ENCODE results near the gene KLHDC10. TPM values are rescaled to one million over a fixed set of nuclear protein-coding genes. Genes with fewer than 3 reads are reported as not detected.

Gene KLHDC10
- total RNA-seq, 1 donor from 2014 or later, result 35.2 TPM

DNA sequence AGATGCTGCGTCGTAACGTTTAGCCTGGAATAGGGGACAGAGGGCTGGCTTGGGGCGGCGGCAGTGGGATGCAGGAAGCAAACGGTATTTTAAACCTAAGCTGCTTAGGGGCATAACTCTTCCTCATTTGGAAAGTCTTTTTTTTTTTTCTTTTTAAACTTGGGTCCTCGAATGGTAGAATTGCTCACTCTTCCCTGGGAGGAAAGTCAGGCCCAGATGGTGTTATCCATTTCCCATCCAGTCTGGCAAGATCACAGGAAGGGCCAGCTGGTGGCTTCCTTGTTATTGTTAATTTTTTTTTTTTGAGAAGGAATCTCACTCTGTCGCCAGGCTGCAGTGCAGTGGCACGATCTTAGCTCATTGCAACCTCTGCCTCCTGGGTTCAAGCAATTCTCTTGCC lies 78.2 kb downstream of the KLHDC10 start:
- DNase-seq (ENCODE audit: low spot score) (no peak), ATAC-seq (no peak)
- intact Hi-C loops (cut with DNase I), result no loop called here

DNA sequence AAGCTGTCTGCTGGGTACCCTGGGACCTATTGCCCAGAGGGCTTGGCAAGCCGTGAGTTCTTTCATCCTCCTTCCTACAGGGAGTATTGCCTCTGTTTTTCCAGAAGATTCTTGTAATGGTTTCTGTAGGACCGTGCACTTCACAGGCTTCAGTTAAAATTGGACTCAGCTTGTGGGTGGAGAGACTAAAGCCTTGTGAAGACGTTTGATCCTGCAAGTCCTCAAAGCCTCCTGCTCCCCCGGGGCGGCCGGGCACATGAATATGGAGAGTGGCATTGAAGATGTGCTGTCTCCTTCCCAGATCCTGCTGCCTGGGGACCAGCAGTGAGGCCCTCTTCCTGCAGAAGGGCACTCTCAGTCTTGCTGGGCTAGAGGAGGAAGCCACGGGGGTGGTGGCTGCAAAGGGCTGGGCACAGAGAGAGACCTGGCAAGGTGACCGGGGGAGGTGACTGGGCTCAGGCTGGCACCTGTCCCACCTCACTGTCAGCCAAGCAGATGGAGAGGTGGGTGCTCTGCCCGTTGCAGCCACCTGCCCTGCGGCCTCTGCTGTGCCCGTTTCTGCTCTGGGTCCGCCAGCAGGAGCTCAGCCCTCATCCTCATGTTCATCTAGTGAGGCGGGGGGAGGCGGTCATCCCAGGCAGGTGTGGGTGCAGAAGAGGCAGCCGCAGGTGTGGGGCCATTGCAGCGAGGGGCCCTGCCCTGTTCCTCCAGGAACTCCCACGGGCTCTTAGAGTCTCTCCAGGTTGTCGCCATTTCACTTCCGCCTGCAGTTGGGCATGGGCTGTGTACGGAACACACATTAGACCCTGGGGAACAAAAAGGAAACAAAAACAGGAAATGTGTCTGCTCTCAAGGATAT lies 79.2 kb downstream of the KLHDC10 start:
- intact Hi-C loops (cut with DNase I), result no loop called here
- no peak for DNase-seq (ENCODE audit: low spot score)

DNA sequence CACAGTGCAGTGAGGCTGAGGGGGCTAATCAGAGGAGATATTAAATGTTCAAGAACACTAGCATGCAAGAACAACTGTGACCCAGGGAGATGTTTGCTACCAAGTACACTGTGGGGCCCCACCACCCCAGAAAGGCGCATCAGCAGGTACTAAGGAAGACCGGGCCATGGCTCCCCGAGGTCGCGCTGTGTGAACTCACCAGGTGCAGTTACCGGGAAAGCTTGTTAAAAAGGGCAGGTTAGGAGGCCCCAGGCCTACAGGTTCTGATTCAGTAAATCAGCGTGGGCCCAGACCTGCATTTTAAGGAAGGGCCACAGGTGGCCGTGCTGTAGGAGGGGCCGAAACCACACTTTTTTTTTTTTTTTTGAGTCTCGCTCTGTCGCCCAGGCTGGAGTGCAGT lies 80.3 kb downstream of the KLHDC10 start:
- intact Hi-C loops (cut with DNase I), result no loop called here
- ATAC-seq, result no peak
- DNase-seq (ENCODE audit: low spot score), result no peak

More for the DNA sequence above, 79.2 kb downstream of the KLHDC10 start:
- no peak for ATAC-seq

DNA sequence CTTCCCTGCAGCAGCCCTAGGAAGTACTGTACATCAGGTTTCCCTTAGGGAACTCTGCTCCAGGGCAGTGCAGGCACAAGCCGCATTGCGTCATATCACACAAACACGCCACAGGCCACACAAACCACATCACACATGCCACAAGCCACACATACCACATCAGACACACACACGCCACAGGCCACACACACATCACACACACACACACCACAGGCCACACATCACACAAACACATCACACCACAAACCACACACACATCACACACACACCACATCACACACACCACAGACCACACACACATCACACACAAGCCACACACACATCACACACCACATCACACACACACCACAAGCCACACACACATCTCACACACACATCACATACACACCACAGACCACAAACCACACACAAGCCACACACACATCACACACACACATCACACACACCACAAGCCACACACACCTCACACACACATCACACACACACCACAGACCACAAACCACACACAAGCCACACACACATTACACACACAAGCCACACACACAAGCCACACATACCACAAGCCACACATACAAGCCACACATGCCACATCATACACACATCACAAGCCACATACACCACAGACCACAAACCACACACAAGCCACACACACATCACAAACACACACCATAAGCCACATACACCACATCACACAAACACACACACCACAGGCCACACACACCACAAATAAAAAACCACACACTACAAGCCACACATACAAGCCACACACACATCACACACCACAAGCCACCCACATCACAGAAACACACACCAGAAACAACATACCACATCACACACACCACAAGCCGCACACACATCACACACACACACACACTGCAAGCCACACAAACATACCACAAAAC lies 81.5 kb downstream of the KLHDC10 start:
- ATAC-seq (no peak), DNase-seq (ENCODE audit: low spot score) (no peak)
- intact Hi-C loops (cut with DNase I), result no loop called here

DNA sequence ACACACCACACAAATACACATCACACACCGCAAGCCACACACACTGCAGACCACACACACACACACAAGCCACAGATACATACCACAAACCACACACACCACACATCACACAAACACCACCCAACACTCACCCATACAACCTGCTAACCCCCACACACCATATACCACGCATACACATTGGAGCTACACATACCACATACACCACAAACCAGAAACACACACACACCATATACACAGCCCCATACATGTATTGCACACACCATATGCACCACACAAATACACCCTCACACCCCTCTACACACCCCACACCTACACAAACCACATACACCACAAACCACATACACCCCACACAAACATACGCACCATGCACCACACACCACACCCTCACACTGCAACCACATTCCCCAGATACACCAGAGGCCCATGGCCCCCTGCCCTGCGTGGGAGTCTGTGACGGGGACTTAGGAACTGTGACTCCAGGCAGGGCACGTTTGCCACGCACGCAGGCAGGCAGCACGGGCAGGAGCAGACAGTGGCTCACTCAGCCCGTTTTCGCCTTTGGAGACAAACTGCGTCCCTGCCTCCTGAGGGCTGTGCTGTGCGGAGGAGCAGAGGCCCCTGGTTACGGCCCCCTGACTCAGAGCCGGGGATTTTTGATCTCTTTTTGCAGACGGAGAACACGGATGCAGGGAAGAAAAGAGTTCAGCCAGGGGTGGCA lies 82.3 kb downstream of the KLHDC10 start:
- intact Hi-C loops (cut with DNase I), result no loop called here
- DNase-seq (ENCODE audit: low spot score) (no peak), ATAC-seq (peak; percentile 47)

DNA sequence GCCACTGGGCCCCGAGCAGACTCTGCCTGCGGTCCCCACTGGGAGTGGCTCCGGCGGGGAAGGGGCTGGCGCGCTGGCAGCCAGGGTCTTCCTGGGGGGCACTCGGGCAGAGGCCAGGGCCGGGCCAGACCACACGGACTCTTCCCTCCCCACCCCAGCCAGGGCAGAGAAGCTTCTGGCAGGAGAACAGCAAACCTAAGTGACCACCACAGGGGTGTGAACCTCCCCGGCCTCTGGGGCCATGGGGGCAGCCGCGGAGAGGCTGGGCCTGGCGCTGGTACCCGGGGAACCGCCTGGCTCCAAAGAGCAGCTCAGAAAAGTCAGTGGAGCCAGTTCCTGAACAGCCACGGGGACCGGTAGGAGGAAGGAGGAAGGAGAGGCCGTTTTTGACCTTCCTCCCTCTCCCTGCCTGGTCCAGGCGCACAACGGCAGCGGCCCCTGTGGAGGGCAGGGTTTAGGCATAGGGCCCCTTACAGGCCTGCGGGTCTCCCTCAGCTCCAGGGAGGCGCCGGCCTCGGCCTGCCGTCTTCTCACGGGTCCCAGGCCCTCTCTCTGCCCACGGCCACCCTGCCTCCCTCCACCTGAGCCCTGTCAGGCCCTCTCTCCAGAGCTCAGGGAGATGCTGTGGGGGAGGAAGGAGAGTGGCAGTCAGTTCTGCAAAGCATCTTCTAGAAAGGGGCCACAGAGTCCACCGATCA lies 83.0 kb downstream of the KLHDC10 start:
- intact Hi-C loops (cut with DNase I), result no loop called here
- DNase-seq (ENCODE audit: low spot score), result no peak
- peak; percentile 53 for ATAC-seq

DNA sequence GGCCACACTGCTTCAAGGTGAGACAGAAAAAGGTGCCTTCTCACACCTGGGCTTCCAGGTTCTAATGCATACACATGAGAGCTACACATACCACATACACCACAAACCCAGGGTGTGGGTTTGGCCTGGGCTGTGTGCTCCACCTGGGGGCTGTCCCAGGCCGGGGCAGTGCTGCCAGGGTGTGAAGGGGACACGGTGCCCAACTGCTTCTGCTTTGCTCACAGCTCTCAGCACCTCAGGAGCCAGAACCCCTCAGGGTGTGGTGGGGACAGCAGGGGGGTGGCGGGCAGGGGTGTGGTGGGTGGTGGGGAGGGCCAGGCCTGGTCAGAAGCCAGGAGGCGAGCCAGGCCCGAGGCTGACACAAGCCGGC lies 83.8 kb downstream of the KLHDC10 start:
- DNase-seq (ENCODE audit: low spot score) (no peak), ATAC-seq (no peak)
- intact Hi-C loops (cut with DNase I), result no loop called here

DNA sequence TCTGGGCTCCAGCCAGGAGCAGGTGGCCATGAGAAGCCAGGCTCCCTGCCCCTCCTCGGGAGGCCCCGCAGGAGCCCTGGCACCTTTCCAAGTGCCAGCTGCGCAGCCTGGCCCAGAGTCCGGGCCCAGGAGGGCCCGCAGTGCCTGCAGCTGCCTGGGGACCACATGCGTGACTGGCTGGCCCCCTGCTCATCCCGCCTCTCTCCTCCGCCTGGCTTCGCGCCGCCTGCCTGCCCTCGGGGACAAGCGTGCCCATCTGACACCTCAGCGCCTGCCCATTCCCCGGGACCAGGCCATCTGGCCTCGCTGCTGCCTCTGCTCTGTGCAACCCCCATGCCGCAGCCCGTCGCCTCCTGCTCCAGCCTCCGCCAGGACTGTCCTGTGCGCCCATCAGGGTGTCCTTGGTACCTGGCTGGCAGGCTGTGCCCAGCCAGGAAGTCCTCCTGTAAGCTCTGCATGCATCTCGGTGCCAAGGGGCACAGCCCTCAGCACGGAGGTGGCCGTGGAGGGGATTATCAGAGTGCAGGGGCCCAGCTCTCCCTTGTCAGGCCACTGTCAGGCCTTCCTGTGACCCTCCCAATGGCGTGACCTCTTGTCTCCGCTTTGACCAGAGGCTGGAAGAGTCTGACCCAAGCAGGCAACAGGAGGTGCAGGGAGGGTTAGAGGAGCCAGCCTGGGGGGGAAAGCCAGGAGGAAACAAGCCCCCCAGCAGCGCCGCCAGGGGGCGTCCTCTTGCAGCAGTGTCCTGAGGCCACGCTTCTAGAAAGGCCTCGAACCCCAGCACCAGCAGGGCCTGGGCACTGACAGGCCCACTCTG lies 84.4 kb downstream of the KLHDC10 start:
- no peak for ATAC-seq
- intact Hi-C loops (cut with DNase I), result no loop called here
- no peak for DNase-seq (ENCODE audit: low spot score)

DNA sequence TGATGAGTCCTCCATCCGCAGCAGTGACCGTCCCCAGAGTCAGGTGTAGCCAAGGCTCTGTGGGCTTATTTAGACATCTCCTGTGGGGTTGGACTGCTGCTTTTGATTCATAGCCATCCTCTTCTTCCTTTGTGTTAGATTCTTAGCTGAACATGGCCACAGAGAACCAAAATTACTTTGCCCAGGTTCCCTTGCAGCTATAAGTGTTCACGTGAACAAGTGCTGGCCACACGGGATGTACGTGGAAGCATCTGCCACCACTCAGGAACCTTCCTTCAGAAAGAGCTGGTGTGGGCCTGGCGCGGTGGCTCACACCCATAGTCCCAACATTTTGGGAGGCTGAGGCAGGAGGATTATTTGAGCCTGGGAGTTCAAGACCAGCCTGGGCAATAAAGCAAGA lies 85.8 kb downstream of the KLHDC10 start:
- intact Hi-C loops (cut with DNase I), result no loop called here
- ATAC-seq, result no peak
- DNase-seq (ENCODE audit: low spot score), result no peak

DNA sequence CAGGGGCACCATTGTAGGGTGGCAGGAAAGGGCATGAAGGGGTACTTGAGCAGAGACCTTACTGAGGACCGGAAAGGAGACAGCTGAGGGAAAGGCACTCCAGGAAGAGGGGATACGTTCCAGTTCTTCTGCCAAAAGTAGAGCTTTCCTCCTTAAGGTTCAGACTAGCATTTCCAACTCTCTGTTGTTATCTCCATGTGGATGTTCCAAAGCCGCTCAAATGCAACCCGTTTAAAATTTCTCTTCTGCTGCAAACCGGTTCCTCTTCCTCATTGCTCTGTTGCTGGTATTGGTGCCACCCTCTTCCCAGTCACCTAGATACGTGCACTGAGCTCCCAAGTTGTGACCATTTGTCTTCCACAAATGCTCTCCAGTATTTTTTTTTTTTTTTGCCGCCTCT lies 87.4 kb downstream of the KLHDC10 start:
- intact Hi-C loops (cut with DNase I), result no loop called here
- ATAC-seq (no peak), DNase-seq (ENCODE audit: low spot score) (no peak)

DNA sequence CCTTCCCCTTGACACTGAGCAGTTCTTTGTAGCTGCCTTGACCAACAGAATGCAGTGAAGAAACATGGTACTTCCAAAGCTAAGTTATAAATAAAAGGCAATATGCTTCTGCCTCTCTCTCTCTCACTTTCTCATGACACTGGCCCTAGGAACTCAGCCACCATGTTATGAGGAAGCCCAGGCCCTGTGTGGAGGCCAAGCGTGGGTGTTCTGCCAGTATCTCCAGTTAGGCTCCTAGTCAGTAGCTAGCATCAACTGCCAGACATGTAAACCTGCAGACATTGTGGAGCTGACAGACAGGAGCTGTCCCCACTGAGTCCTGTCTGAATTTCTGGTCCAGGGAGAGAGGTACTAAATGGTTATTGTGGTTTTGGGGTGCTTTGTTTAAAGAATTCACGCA lies 89.7 kb downstream of the KLHDC10 start:
- DNase-seq (ENCODE audit: low spot score) (no peak), ATAC-seq (no peak)
- intact Hi-C loops (cut with DNase I), result no loop called here

DNA sequence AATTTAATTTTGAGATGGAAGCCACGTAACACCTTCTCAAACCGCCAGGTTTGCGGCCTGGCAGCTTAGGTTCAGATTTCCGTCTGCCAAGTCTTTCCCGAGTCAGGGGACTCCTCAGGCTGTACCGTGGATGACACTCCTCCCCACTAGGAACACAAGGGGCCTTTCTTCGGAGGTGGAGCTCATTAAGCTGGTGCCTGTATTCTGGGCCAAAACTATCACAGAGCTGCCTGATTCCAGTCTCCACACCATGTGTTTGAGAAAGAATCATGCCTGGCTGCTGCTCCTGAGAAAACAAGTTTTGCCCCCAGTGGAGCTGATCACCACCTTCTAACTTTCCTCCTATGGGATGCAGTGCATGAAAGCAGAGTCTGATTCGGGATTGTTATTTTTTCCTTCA lies 90.1 kb downstream of the KLHDC10 start:
- intact Hi-C loops (cut with DNase I), result no loop called here
- no peak for DNase-seq (ENCODE audit: low spot score)
- peak; percentile 95 for ATAC-seq

DNA sequence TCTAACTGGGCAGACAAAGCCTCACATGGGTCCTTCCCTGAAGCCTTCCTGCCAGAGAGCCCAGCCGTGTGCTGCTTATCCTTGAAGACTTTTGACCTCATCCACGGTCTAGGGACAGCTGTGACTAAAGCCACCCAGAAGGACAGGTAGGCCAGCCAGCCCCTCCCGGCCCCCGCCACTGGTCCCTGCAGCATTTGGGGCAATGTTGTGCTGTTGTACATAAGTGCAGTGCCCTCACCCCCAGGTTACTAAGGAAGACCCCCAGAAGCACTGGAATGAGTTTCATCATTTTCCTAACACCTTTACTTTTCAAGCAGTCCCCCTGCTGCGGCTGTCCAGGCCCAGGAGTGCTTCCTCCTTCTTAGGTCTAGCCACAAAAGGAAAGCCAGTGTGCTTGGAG lies 91.9 kb downstream of the KLHDC10 start:
- ATAC-seq, result no peak
- intact Hi-C loops (cut with DNase I), result no loop called here
- DNase-seq (ENCODE audit: low spot score), result no peak

DNA sequence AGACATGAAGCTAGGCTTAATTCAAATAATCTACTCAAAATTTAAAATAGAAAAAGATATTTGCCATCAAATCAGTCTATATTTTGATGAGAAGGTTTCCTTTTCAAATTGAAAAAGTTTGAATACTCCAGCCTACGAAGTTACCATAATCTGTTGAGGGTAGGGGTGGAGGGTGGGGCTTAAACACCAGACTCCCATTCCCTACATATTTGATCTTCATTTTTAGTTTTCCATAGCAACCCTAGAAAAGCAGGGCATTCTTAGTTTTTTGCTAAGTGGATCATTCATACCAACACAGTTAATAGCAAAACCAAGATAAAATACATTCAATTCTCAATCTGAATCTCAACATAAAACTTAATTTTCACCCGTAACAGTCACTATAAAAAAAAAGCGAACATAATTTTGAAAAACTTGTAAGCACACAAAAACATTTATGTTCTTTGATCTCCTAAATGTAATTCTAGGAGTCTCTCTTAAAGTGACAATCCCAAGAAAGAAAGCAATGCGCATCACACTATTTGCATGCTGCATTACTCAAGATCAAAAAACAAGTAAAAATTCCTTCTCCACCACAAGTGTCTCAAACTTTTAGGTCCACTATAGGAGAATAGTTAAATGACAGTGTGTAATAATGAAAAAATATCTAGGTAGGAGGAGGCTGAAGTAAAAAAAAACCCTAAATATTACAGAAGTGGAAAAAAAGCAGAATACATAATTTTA lies 104.1 kb downstream of the KLHDC10 start:
- ATAC-seq, result no peak
- intact Hi-C loops (cut with DNase I), result no loop called here
- no peak for DNase-seq (ENCODE audit: low spot score)

DNA sequence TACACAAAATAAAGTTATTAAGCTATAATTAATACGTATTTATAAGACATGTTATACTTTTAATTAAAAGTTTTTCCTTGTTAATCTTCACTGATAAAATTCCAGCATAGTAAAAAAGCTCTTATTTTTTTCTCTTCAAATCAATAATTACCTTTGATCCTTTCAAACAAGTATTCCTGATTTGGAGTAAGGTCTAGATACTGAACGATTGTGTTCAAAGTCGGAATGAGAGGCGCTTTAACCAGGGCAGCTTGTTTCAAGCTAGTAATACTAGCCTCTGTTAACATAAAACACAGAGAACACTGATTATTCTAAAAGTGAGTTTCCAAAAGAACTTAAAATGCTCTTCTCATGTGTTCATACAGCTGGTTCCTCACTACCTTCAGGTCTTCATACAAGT lies 107.9 kb downstream of the KLHDC10 start:
- no peak for ATAC-seq
- intact Hi-C loops (cut with DNase I), result no loop called here
- no peak for DNase-seq (ENCODE audit: low spot score)

DNA sequence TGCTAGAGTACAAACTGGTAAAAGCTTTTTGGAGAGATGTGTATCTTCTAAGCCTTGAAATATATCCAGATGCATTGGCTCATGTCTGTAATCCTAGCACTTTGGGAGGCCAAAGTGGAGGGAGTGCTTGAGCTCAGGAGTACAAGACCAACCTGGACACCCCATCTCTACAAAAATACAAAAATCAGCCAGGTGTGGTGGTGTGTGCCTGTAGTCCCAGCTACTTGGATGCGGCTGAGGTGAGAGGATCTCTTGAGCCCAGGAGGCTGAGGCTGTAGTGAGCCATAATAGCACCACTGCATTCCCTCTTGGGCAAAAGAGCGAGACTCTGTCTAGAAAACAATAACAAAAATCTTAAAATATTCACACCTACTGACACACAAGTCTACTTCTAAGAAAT lies 109.3 kb downstream of the KLHDC10 start:
- ATAC-seq, result no peak
- intact Hi-C loops (cut with DNase I), result no loop called here
- DNase-seq (ENCODE audit: low spot score), result no peak

DNA sequence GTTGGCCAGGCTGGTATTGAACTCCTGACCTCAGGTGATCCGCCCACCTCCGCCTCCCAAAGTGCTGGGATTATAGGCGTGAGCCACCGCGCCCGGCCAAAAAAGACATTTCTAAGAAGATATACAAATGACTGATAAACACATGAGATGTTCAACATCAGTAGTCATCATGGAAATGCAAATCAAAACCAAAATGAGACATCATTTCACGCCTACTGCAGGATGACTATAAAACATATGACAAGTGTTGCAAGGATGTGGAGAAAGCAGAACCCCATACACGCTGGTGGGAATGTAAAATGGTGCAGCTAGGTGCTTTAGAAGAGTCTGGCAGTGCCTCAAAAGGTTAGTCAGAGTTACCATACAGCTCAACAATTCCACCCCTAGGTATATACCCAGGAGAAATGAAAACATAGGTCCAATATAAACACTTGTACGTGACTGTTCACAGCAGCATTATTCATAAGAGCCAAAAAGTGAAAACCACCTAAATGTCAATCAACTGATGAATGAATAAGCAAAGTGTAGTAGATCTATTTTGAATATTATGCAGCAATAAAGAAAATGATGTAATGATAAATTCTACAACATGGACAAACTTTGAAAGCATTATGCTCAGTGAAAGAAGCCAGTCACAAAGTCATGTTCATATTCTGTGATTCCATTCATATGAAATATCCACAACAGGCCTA lies 110.4 kb downstream of the KLHDC10 start:
- DNase-seq (ENCODE audit: low spot score) (no peak), ATAC-seq (no peak)
- intact Hi-C loops (cut with DNase I), result no loop called here
